Coronary artery (tissue), 2 donors: ENCODE data around the gene SAMD8.
"Not testable (repeated sequence)": the region's sequence is repeated elsewhere in the genome, so short reads cannot be mapped to it uniquely, and the experiment has no call there.

Experiments used
- DNase-seq: peaks from one replicate; pipeline ENCODE4 v3.0.0-alpha.2; 2017; ENCODE audit warnings: low spot score
- H3K27ac ChIP-seq, 2 donors: fragments of 200-600 bp; sonication (generic); one replicate each; pipeline ENCODE4 v1.5.1; 2016 to 2019
- H3K4me3 ChIP-seq: fragments of 200-600 bp; sonication (generic); 2 replicates; pipeline ENCODE4 v1.5.1; 2016; ENCODE audit warnings: mild to moderate bottlenecking, moderate library complexity
- CTCF ChIP-seq: fragments of 200-600 bp; sonication (generic); IDR thresholded peaks from one replicate; pipeline ENCODE4 v1.5.1; 2019; ENCODE audit warnings: antibody characterized with exemption

SAMD8 gene

DNA sequence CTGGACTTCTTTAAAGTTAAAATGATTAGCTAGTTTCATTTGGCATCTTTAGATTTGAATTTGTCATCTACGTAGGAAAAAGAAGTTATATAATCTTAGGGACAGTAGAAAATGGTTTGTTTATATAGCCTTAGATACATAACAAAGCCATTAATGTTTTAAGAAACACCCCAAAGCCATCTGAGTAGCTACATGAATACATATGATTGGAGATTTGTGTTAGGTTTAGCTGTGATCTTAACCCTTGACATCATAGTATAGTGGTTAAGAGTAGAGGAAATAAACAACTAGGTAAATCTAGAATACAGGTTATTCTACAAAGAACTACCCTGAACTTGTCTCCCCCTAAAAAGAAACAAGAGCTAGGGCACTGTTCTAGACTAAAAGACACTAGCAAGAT lies 18.1 kb downstream of the SAMD8 start:
- H3K4me3 ChIP-seq: no peak overlapping the region
- no peak for DNase-seq
- no peak for TF ChIP-seq CTCF
- no peak overlapping the region for H3K27ac ChIP-seq

DNA sequence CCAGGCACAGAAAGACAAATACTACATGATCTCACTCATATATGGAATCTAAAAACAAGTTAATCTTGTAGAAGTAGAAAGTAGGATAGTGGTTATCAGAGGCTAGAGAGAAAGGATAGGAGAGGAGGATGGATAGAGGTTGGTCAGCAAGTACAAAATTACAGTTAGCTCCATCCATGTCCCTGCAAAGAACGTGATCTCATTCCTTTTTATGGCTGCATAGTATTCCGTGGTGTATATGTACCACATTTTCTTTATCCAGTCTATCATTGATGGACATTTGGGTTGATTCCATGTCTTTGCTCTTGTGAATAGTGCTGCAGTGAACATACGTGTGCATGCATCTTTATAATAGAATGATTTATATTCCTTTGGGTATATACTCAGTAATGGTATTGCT lies 22.2 kb downstream of the SAMD8 start:
- not testable (repeated sequence) for H3K27ac ChIP-seq, H3K4me3 ChIP-seq, DNase-seq

DNA sequence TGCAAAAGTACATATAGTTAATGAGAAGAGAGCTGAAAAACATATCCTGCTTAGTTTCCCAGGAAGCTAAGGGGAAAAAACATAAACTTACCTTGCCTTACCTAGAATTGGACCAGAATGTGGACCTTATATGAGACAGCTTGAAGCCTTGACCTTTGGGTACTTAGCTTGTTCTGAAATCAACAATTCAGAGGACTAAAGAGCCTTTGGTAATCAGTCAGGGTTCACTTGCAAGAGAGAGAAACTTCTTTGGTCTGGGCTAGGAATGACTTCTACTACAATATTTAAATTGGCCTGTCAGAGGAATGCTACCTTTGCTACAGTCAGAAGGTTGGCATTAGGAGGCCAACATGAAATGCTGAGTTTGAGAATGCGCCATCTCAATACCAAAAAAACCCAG lies 24.9 kb downstream of the SAMD8 start:
- Histone ChIP-seq H3K27ac (no peak overlapping the region), H3K4me3 (no peak overlapping the region)
- DNase-seq: no peak
- no peak for TF ChIP-seq CTCF

- Histone ChIP-seq H3K4me3 (no peak overlapping the region), H3K27ac (no peak overlapping the region)
- no peak for DNase-seq
- TF ChIP-seq CTCF: no peak
Measured at GRCh38 chr10:75137533-75138438, 26.3 kb downstream of the SAMD8 start.

- no peak for TF ChIP-seq CTCF
- Histone ChIP-seq H3K4me3 (no peak overlapping the region), H3K27ac (no peak overlapping the region)
- no peak for DNase-seq
Measured at GRCh38 chr10:75140246-75140645, 28.8 kb downstream of the SAMD8 start.

- no peak overlapping the region for H3K27ac ChIP-seq
- H3K4me3 ChIP-seq: no peak overlapping the region
- TF ChIP-seq CTCF: no peak
- no peak for DNase-seq
Measured at GRCh38 chr10:75143353-75143752, 31.9 kb downstream of the SAMD8 start.

- H3K27ac ChIP-seq: no peak overlapping the region
- H3K4me3 ChIP-seq: no peak overlapping the region
- TF ChIP-seq CTCF: no peak
- no peak for DNase-seq
Measured at GRCh38 chr10:75145590-75145989, 34.1 kb downstream of the SAMD8 start.
